ENCODE measurements around the gene KRT16. TPM values are rescaled to one million over a fixed set of nuclear protein-coding genes. Genes with fewer than 3 reads are reported as not detected.
A peak's percentile ranks its signal among the peaks of the same experiment; 100 is the strongest.
"Not testable (repeated sequence)": the region's sequence is repeated elsewhere in the genome, so short reads cannot be mapped to it uniquely, and the experiment has no call there.

KRT16 gene
- total RNA-seq, 4 donors from 2014 or later, result 65.7 to 772 (median 341) TPM

DNA sequence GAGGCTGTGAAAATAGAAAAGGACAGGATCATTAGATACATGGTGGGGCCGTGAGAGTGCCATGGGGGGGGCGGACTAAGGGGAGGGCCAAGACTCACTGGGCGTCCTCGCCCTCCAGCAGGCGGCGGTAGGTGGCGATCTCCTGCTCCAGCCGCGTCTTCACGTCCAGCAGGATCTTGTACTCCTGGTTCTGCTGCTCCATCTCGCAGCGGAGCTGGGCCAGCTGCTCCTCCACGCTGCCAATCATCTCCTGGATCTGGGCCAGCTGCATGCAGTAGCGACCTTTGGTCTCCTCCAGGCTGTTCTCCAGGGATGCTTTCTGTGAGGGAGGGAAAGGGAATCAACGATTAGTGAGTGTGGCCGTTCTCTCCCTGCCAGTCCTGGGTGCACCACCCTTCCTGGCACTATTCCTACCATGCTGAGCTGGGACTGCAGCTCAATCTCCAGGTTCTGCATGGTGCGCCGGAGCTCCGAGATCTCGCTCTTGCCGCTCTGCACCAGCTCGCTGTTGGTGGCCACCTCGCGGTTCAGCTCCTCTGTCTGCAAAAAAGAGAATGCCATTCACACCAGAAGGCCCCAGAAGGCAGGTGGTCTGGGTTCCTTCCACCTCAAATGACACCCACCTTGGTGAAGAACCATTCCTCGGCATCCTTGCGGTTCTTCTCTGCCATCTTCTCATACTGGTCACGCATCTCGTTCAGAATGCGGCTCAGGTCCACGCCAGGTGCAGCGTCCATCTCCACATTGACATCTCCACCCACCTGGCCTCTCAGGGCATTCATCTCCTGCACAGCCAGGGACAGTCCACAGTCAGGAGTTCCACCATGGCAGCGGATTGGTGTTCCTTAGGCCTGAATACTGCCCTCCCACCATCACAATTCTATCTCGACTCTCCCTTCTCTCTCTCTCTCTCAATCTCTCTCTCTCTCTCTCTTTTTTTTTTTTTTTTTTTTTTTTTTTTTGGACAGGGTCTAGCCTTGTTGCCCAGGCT lies 29.1 kb downstream of the KRT16 start:
- DNase-seq (ENCODE audit: low spot score in 2 of 2), result peak in 1 of 2 donors; percentile 54
- 57% methylated on average over 24 of the region's 33 CpGs for WGBS
- Histone ChIP-seq H3K36me3 (no peaks in the 10 kb centered on the region), H3K9me3 (no peaks in the 10 kb centered on the region), H3K27me3 (no peaks in the 10 kb centered on the region), H3K4me1 (peaks cover 33% of the 10 kb centered on the region), H3K27ac (peak overlapping the region; percentile 84), H3K4me3 (peak overlapping the region; percentile 49)
- TF ChIP-seq, protein P1, sequence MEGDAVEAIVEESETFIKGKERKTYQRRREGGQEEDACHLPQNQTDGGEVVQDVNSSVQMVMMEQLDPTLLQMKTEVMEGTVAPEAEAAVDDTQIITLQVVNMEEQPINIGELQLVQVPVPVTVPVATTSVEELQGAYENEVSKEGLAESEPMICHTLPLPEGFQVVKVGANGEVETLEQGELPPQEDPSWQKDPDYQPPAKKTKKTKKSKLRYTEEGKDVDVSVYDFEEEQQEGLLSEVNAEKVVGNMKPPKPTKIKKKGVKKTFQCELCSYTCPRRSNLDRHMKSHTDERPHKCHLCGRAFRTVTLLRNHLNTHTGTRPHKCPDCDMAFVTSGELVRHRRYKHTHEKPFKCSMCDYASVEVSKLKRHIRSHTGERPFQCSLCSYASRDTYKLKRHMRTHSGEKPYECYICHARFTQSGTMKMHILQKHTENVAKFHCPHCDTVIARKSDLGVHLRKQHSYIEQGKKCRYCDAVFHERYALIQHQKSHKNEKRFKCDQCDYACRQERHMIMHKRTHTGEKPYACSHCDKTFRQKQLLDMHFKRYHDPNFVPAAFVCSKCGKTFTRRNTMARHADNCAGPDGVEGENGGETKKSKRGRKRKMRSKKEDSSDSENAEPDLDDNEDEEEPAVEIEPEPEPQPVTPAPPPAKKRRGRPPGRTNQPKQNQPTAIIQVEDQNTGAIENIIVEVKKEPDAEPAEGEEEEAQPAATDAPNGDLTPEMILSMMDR (IDR thresholded peaks at IDR 0.05), result peak in 1 of 2 donors; percentile 12
- no peak for TF ChIP-seq EP300 (IDR thresholded peaks at IDR 0.05)

DNA sequence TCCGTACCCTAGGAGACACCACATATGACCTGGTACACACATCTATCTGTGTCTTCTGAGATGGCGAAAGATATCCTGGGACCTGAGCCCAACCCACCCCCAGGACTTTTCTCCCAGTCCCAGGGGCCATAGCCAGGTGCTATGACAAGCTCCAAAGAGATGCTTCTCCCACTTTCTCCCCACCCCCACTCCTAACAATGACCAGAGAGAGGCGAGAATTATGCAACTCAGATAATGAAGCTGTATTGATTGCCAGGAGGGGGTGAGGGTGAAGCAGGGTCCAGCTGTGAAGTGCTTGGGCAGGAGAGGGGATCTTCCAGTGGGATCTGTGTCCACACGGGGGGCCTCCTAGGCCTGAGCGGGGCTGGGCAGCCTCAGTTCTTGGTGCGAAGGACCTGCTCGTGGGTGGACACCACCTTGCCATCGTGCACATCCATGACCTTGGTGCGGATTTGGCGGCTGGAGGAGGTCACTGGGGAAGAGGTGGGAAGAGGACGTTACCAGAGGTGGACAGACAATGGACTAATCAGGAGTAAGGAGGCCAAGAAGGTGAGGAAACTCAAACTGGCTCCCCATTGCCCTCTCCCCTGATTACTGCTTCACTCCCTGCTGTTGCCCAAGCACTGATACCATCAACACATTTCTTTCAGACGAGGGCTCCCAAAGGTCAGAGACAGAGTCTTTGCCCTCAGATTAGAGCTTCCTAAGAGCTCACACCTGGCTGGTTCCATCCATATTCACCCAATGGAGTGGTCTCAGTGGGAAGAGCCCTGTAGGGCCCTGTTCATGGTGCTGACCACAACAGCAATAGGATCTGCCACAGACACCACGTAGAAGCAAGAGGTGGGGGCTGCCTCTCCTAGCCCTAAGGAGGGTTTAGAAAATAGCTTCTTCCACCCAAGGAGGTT lies 30.3 kb downstream of the KRT16 start:
- H3K4me1 ChIP-seq, result peaks cover 24% of the 10 kb centered on the region
- peak overlapping the region; percentile 49 for H3K4me3 ChIP-seq
- DNase-seq (ENCODE audit: low spot score in 2 of 2); H3K27me3 ChIP-seq; H3K36me3 ChIP-seq; H3K9me3 ChIP-seq: not testable (repeated sequence)
- peak overlapping the region; percentile 84 for H3K27ac ChIP-seq
- 54% methylated on average over 12 of the region's 13 CpGs for WGBS

GRCh38 chr17:41581366-41582060 lies 31.1 kb downstream of the KRT16 start:
- WGBS, result 46% methylated on average over 3 of the region's 4 CpGs
- no peak for DNase-seq (ENCODE audit: low spot score in 2 of 2)
- Histone ChIP-seq H3K27me3 (peaks cover 4% of the 10 kb centered on the region), H3K9me3 (no peaks in the 10 kb centered on the region), H3K4me1 (peaks cover 27% of the 10 kb centered on the region), H3K36me3 (no peaks in the 10 kb centered on the region), H3K27ac (peak overlapping the region; percentile 84), H3K4me3 (peak overlapping the region; percentile 49)
- TF ChIP-seq, protein P1 (IDR thresholded peaks at IDR 0.05), result no peak
- TF ChIP-seq EP300 (IDR thresholded peaks at IDR 0.05), result no peak
- no peak for TF ChIP-seq POLR2A (IDR thresholded peaks at IDR 0.05)
- no peak for TF ChIP-seq POLR2AphosphoS5 (IDR thresholded peaks at IDR 0.05)

DNA sequence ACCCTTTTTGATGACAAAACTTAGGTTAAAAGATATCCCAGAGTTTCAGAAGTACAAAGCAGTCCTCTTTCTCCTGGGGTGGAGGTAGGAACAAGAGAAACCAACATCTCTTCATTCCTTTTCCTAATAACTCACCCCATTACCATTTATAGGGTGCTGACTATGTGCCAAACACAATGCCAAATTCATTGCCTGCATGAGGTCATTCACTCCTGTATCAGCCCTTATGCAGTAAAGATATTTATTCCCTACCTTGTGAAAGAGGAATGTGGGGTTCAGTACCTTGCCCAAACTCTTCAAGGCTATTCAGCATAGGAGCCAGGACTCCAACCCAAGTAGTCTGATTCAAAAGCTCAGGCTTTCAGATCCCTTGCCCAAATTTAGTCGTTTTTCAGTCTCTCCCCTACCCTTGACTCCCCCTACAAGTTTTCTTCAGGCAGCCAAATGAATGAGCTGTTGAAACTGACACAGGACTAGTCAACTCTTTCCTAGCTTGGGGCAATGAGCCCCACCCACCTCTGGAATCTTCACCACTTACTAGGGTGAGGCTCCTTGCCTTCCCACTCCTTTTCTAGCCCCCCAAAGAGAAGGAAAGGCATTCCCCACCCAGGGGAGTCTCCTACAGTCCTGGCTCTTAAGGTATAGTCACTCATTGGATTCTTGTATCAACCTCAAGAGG lies 31.7 kb downstream of the KRT16 start:
- 19% methylated on average over 1 of the region's 1 CpG for WGBS
- Histone ChIP-seq H3K27me3 (peaks cover 9% of the 10 kb centered on the region), H3K9me3 (no peaks in the 10 kb centered on the region), H3K4me3 (no peak overlapping the region), H3K27ac (peak overlapping the region; percentile 84), H3K36me3 (no peaks in the 10 kb centered on the region), H3K4me1 (peaks cover 27% of the 10 kb centered on the region)
- no peak for DNase-seq (ENCODE audit: low spot score in 2 of 2)
- TF ChIP-seq, protein P1 (IDR thresholded peaks at IDR 0.05), result no peak
- TF ChIP-seq POLR2AphosphoS5 (IDR thresholded peaks at IDR 0.05) (peak in 1 of 3 donors; percentile 5), POLR2A (IDR thresholded peaks at IDR 0.05) (no peak), EP300 (IDR thresholded peaks at IDR 0.05) (no peak)

DNA sequence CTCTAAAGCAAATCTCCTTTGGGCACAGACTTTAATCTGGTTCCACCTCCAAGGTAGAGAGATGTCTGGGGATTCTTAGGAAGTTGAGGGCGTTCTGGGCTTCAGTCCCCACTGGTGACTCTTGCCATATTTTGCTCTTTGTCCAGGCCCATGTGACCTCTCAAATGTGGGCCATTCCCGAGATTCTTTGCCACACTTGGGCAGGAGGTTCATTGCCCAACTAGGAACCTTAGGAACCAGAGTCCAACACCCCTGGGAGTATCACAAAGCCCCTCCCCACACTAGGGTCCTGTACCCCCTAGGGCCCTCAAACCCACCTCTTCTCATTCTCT lies 32.4 kb downstream of the KRT16 start:
- TF ChIP-seq, protein P1 (IDR thresholded peaks at IDR 0.05), result no peak
- no peak for TF ChIP-seq POLR2AphosphoS5 (IDR thresholded peaks at IDR 0.05)
- no peak for TF ChIP-seq EP300 (IDR thresholded peaks at IDR 0.05)
- no peak for TF ChIP-seq POLR2A (IDR thresholded peaks at IDR 0.05)
- peak overlapping the region; percentile 84 for H3K27ac ChIP-seq
- no peak for DNase-seq (ENCODE audit: low spot score in 2 of 2)
- H3K4me1 ChIP-seq, result peaks cover 26% of the 10 kb centered on the region
- peaks cover 9% of the 10 kb centered on the region for H3K27me3 ChIP-seq
- H3K36me3 ChIP-seq, result no peaks in the 10 kb centered on the region
- no peaks in the 10 kb centered on the region for H3K9me3 ChIP-seq
- H3K4me3 ChIP-seq, result no peak overlapping the region
- 67% methylated on average over 2 of the region's 2 CpGs for WGBS
